Gastrocnemius medialis (tissue), 4 donors: Measurements from ENCODE around the gene CDH23. TPM values are rescaled to one million over a fixed set of nuclear protein-coding genes. Genes with fewer than 3 reads are reported as not detected.
A peak's percentile ranks its signal among the peaks of the same experiment; 100 is the strongest.

Experiments used
- ATAC-seq, 2 donors: fragments of 150-250 bp; one replicate each; pipeline ENCODE4 v1.9.1; 2016
- DNase-seq, 2 donors: peaks; one replicate each; pipeline ENCODE4 v3.0.0-alpha.2; 2019
- H3K27ac ChIP-seq, 4 donors: fragments of 200-600 bp; sonication (generic); 1 replicate in 1 of 4; 2 replicates in 3 of 4; pipeline ENCODE4 v1.5.1; 2016 to 2018; ENCODE audit warnings: mild to moderate bottlenecking in 2 of 4, moderate library complexity in 1 of 4
- H3K27me3 ChIP-seq, 3 donors: fragments of 200-600 bp; sonication (generic) in 2 of 3; 1 replicate in 1 of 3; 2 replicates in 2 of 3; pipeline versions ENCODE4 v1.5.1 to v1.6.0; 2016 to 2019; ENCODE audit warnings: mild to moderate bottlenecking in 1 of 3, moderate library complexity in 1 of 3
- H3K36me3 ChIP-seq, 2 donors: fragments of 200-600 bp; sonication (generic) in 1 of 2; one replicate each; pipeline ENCODE4 v1.5.1; 2017 to 2018
- H3K4me1 ChIP-seq, 2 donors: fragments of 200-600 bp; sonication (generic) in 1 of 2; one replicate each; pipeline ENCODE4 v1.5.1; 2016 to 2017; ENCODE audit warnings: mild to moderate bottlenecking in 2 of 2
- H3K4me3 ChIP-seq, 4 donors: fragments of 200-600 bp; sonication (generic) in 3 of 4; 1 replicate in 1 of 4; 2 replicates in 3 of 4; pipeline ENCODE4 v1.5.1; 2016 to 2019; ENCODE audit warnings: mild to moderate bottlenecking in 2 of 4
- H3K9me3 ChIP-seq, 3 donors: fragments of 200-600 bp; sonication (generic) in 2 of 3; 1 replicate in 1 of 3; 2 replicates in 2 of 3; pipeline ENCODE4 v1.5.1; 2016 to 2019
- POLR2A ChIP-seq, 2 donors: fragments of 450-650 bp; IDR thresholded peaks; one replicate each; pipeline ENCODE4 v1.6.1; 2017; ENCODE audit warnings: antibody characterized with exemption in 2 of 2, mild to moderate bottlenecking in 2 of 2, moderate library complexity in 2 of 2
- in situ Hi-C, 4 donors: fragments of 200-750 bp; cut with MboI; loops; one replicate each; pipeline versions ENCODE4 v1.15.0 to v1.8.0; 2017; ENCODE audit warnings: low sequenced_read_pairs in 4 of 4
- intact Hi-C: fragments of 100-400 bp; cut with DNase I; formaldehyde crosslinking; loops from one replicate; pipeline ENCODE4 v1.15.1; 2023; ENCODE audit warnings: low total_unique reads
- total RNA-seq, 4 donors: library from RNA; depleted of rRNA; stranded (reverse); fragments of >200 nt; gene quantifications; one replicate each; pipeline versions ENCODE4 v1.1.0 to v1.2.3, GENCODE V29; 2016
- TF ChIP-seq, protein P1 (sequence below), 5 experiments: fragments of 450-650 bp in 3 of 5; fragments of 200-600 bp in 2 of 5; sonication (generic) in 2 of 5; IDR thresholded peaks in 4 of 5; conservative IDR thresholded peaks in 1 of 5; 1 replicate in 4 of 5; 2 replicates in 1 of 5; pipeline ENCODE4 v1.5.1; 2016 to 2019; ENCODE audit warnings: antibody characterized with exemption in 5 of 5, mild to moderate bottlenecking in 3 of 5, moderate library complexity in 3 of 5

Gene CDH23
- total RNA-seq, 4 donors from 2014 or later = 0.53 to 1.8 (median 1.2) TPM

DNA sequence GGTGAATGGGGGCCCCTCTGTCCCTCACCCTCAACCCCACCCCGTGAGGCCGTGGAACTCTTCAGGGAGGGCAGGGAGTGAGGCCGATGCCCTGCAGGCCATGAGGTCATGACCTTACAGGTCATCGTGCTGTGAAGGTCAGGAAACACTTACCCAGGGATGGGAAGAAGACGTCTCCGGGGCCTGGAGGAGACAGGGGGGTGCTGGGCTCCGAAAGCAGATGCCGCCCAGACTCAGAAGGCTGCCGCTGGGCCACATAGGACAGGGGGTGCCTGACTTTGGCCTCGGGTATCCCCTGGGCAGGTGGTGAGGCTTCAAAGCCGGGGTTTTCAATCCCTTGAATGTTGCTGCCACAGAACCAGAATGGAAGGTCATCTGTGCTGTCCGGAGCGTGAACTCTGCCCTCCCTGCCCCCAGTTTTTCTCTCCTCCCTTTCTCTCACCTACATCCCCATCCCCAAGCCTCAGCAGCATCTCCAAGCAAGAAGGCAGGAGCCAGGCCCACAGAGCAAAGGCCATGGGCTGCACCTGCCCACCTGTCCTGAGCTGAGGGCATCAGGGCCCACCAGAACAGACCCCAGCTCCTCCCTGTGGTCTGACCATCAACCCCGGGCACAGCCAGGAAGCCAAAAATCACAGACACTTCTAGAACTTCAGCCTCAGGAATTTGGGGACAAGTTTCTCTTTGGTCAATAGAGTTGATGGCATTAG, 354.9 kb downstream of the CDH23 start:
- intact Hi-C loops = no loop called here
- peak overlapping the region in 1 of 4 donors; percentile 20 for H3K27ac ChIP-seq

DNA sequence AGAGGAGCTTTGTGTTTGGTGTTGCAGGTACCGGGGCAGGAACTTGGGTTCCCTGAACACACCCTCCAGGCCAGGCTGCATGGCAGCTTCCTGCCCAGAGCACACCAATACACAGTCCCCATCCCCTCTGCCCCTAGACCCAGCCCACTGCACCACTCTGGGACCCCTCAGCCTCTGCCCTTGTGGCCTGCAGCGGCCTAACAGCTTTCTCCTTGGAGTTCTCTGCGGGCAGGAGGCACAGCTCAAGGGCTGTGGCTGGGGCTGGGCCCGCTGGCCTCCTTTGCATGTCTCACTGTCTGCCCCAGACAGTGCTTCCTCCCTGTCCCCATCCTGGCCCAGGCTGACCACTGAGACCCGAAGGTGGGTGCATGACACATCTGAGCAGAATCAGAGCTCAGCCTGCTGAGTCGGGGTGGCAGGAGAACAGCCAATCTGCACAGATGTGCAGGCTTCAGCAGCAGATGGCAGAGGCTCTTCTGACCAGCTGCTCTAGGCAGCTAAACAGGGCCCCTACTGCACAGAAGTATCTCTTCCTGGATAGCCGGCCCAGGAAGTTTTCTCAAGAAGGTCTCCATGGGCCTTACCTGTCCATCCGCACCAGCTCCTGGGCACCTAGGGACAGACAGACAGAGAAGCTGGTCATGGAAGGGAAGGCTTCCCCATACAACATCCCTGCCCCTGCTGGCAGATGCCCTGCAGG, 355.8 kb downstream of the CDH23 start:
- Histone ChIP-seq H3K4me3 (no peak overlapping the region), H3K27ac (peak overlapping the region in 3 of 4 donors; percentile 2 to 27 (median 8)), H3K4me1 (peaks cover 57 to 66% of the 10 kb centered on the region in 2 donors), H3K9me3 (no peaks in the 10 kb centered on the region), H3K27me3 (no peaks in the 10 kb centered on the region), H3K36me3 (no peaks in the 10 kb centered on the region)
- DNase-seq (no peak), ATAC-seq (no peak)
- TF ChIP-seq, protein P1, sequence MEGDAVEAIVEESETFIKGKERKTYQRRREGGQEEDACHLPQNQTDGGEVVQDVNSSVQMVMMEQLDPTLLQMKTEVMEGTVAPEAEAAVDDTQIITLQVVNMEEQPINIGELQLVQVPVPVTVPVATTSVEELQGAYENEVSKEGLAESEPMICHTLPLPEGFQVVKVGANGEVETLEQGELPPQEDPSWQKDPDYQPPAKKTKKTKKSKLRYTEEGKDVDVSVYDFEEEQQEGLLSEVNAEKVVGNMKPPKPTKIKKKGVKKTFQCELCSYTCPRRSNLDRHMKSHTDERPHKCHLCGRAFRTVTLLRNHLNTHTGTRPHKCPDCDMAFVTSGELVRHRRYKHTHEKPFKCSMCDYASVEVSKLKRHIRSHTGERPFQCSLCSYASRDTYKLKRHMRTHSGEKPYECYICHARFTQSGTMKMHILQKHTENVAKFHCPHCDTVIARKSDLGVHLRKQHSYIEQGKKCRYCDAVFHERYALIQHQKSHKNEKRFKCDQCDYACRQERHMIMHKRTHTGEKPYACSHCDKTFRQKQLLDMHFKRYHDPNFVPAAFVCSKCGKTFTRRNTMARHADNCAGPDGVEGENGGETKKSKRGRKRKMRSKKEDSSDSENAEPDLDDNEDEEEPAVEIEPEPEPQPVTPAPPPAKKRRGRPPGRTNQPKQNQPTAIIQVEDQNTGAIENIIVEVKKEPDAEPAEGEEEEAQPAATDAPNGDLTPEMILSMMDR (IDR thresholded peaks at IDR 0.05 in 4 of 5, conservative IDR thresholded peaks at IDR 0.05 in 1 of 5) = no peak
- no peak for TF ChIP-seq POLR2A (IDR thresholded peaks at IDR 0.05)
- in situ Hi-C loops (no loop called here), intact Hi-C loops (no loop called here)

More for the DNA sequence above, 354.9 kb downstream of the CDH23 start:
- TF ChIP-seq, protein P1 (IDR thresholded peaks at IDR 0.05 in 4 of 5, conservative IDR thresholded peaks at IDR 0.05 in 1 of 5) = no peak
- TF ChIP-seq POLR2A (IDR thresholded peaks at IDR 0.05) = no peak
- Histone ChIP-seq H3K4me3 (no peak overlapping the region), H3K27me3 (no peaks in the 10 kb centered on the region), H3K4me1 (peaks cover 48 to 66% of the 10 kb centered on the region in 2 donors), H3K36me3 (no peaks in the 10 kb centered on the region), H3K9me3 (no peaks in the 10 kb centered on the region)
- in situ Hi-C loops = no loop called here
- DNase-seq (no peak), ATAC-seq (no peak)

DNA sequence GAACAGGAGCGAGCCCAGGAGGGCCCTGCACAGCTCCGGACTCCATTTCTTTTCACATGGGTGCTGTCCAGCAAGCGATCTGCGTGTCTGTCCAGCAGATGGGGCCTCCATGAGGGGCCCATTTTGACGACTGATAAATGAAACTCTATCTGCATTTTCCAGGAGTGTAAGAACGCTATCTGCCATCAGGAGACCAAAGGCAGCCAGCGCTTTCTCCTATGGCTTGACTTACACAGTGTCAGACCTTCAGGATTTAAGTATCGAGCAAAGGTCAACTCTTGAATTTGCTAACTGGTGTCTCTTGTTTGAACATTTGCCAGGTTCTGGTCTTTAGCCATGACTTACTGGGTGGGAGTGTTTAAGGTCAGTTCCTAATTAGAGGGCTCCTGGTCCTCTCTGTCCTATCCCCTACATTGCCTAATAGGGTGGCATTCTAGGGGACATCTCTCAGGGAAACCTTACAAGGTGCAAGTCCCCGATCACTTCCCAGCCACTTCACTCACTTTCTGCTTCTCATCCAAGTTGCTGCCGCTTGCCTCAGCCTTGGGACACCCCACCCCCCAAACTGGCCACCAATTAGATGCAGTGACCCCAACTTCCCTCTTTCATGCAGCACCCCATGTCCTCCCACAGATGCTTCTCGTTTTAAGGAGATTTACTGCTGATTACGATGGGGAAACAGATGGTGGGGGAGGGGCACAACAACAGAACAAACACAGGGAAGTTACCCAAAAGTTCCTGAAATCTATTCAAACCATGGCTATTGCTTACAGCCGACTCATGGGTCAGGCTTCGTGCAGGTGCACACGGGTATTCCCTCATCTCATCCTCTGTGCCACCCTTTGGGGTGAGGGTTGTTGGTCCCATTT, 356.6 kb downstream of the CDH23 start:
- DNase-seq = peak in 1 of 2 donors; percentile 61
- no peaks in the 10 kb centered on the region for H3K36me3 ChIP-seq
- no peaks in the 10 kb centered on the region for H3K27me3 ChIP-seq
- intact Hi-C loops = no loop called here
- TF ChIP-seq, protein P1 (IDR thresholded peaks at IDR 0.05 in 4 of 5, conservative IDR thresholded peaks at IDR 0.05 in 1 of 5) = no peak
- TF ChIP-seq POLR2A (IDR thresholded peaks at IDR 0.05) = no peak
- no peaks in the 10 kb centered on the region for H3K9me3 ChIP-seq
- peaks cover 55 to 67% of the 10 kb centered on the region in 2 donors for H3K4me1 ChIP-seq
- H3K27ac ChIP-seq = peak overlapping the region in 3 of 4 donors; percentile 2 to 41 (median 27)
- ATAC-seq = no peak
- in situ Hi-C loops = no loop called here
- H3K4me3 ChIP-seq = no peak overlapping the region

DNA sequence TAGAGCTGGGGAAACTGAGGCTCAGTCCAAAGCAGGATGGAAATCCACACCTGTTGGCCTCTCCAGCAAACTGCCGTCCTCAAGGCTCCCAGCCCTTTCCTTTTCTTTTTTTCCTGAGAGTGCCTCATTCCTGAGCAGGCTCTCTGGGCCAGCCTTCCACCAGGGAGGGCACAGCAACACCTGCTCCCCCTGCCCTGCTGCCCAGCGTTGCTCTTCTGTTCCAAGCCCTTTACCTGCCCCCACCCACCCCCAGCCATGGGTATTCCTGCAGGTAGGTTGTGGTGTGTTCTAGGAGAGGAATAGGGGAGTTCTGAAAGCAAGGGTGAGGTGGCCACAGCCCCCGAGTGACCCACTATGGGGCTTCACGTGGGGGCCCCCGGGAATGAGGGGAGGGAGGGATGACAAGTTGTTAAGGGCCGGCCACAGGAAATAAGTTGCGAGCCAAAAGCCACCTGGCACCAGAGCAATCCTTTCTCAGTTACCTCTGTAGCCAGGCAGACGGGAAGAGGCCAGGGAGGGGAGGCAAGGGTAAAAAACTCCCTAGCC, 357.3 kb downstream of the CDH23 start:
- intact Hi-C loops = no loop called here
- no peak for TF ChIP-seq POLR2A (IDR thresholded peaks at IDR 0.05)
- TF ChIP-seq, protein P1 (IDR thresholded peaks at IDR 0.05 in 4 of 5, conservative IDR thresholded peaks at IDR 0.05 in 1 of 5) = no peak
- Histone ChIP-seq H3K9me3 (no peaks in the 10 kb centered on the region), H3K4me3 (no peak overlapping the region), H3K27me3 (no peaks in the 10 kb centered on the region), H3K27ac (peak overlapping the region in 3 of 4 donors; percentile 9 to 41 (median 21)), H3K4me1 (peaks cover 48 to 60% of the 10 kb centered on the region in 2 donors), H3K36me3 (no peaks in the 10 kb centered on the region)
- ATAC-seq (no peak), DNase-seq (no peak)
- in situ Hi-C loops = no loop called here
